Loucy (cell line): ENCODE data around the gene GNAI1.

Experiments used
- H2AFZ ChIP-seq: fragments of 200-600 bp; sonication (generic); 2 replicates; pipeline ENCODE4 v1.6.0; 2016; ENCODE audit warnings: antibody characterized with exemption, mild to moderate bottlenecking, low read length, moderate library complexity
- H3F3A ChIP-seq: fragments of 200-600 bp; 2 replicates; pipeline ENCODE4 v1.6.0; 2016; ENCODE audit warnings: antibody characterized with exemption, low read depth, mild to moderate bottlenecking
- H3K27me3 ChIP-seq: fragments of 200-600 bp; sonication (generic); 2 replicates; pipeline ENCODE4 v1.6.1; 2014; ENCODE audit warnings: low read length, mild to moderate bottlenecking; ENCODE audit not compliant: insufficient read depth, poor library complexity, severe bottlenecking
- H3K36me3 ChIP-seq: fragments of 200-600 bp; sonication (generic); 2 replicates; pipeline ENCODE4 v1.6.1; 2016; ENCODE audit warnings: low read length; ENCODE audit not compliant: insufficient read depth
- H3K4me1 ChIP-seq: fragments of 200-600 bp; sonication (generic); 2 replicates; pipeline ENCODE4 v1.5.1; 2014; ENCODE audit warnings: low read length, mild to moderate bottlenecking; ENCODE audit not compliant: insufficient read depth, poor library complexity, severe bottlenecking
- H3K4me2 ChIP-seq: fragments of 200-600 bp; sonication (generic); 2 replicates; pipeline ENCODE4 v1.6.0; 2014; ENCODE audit warnings: antibody characterized with exemption, low read length, low read depth, mild to moderate bottlenecking; ENCODE audit not compliant: poor library complexity, severe bottlenecking
- H3K4me3 ChIP-seq: fragments of 200-600 bp; sonication (generic); 2 replicates; pipeline ENCODE4 v1.5.1; 2014; ENCODE audit warnings: low read length, mild to moderate bottlenecking, mixed read lengths; ENCODE audit not compliant: poor library complexity, severe bottlenecking
- H3K79me2 ChIP-seq: fragments of 200-600 bp; sonication (generic); 2 replicates; pipeline ENCODE4 v1.6.1; 2014; ENCODE audit warnings: low read length; ENCODE audit not compliant: insufficient read depth
- H3K9ac ChIP-seq: fragments of 200-600 bp; sonication (generic); 2 replicates; pipeline ENCODE4 v1.6.0; 2014; ENCODE audit warnings: mild to moderate bottlenecking, low read depth, low read length, moderate library complexity; ENCODE audit not compliant: poor library complexity, severe bottlenecking
- H3K9me2 ChIP-seq: fragments of 200-600 bp; sonication (generic); replicated peaks from 2 replicates; pipeline ENCODE4 v1.6.1; 2016; ENCODE audit warnings: low read depth, low read length, mixed read lengths
- H3K9me3 ChIP-seq: fragments of 200-600 bp; sonication (generic); 2 replicates; pipeline ENCODE4 v1.6.1; 2014; ENCODE audit warnings: mild to moderate bottlenecking, antibody characterized with exemption, low read length, low read depth; ENCODE audit not compliant: insufficient read depth
- H4K20me1 ChIP-seq: fragments of 200-600 bp; sonication (generic); 2 replicates; pipeline ENCODE4 v1.6.0; 2014; ENCODE audit warnings: antibody characterized with exemption, low read length, mild to moderate bottlenecking; ENCODE audit not compliant: insufficient read depth, poor library complexity, severe bottlenecking
- EZH2phosphoT487 ChIP-seq: fragments of 200-600 bp; IDR thresholded peaks from 2 replicates; pipeline ENCODE4 v1.6.1; 2018; ENCODE audit warnings: antibody characterized with exemption, mild to moderate bottlenecking, moderate library complexity, borderline replicate concordance
- TF ChIP-seq, protein P1 (sequence below): fragments of 200-600 bp; sonication (generic); conservative IDR thresholded peaks from 2 replicates; pipeline ENCODE4 v1.5.1; 2014; ENCODE audit warnings: mild to moderate bottlenecking, antibody characterized with exemption, low read length

The GNAI1 gene

GRCh38 chr7:80134115-80134535, 506 bp upstream of the GNAI1 start:
- Histone ChIP-seq H3K9me3 (no peaks in the 10 kb centered on the region), H4K20me1 (no peaks in the 10 kb centered on the region), H2AFZ (no peak overlapping the region), H3F3A (no peaks in the 10 kb centered on the region), H3K4me2 (no peak overlapping the region), H3K9ac (no peak overlapping the region), H3K4me3 (no peak overlapping the region), H3K9me2 (no peaks in the 10 kb centered on the region), H3K27me3 (no peaks in the 10 kb centered on the region), H3K4me1 (peaks cover 19% of the 10 kb centered on the region), H3K36me3 (no peaks in the 10 kb centered on the region), H3K79me2 (no peaks in the 10 kb centered on the region)
- TF ChIP-seq, protein P1, sequence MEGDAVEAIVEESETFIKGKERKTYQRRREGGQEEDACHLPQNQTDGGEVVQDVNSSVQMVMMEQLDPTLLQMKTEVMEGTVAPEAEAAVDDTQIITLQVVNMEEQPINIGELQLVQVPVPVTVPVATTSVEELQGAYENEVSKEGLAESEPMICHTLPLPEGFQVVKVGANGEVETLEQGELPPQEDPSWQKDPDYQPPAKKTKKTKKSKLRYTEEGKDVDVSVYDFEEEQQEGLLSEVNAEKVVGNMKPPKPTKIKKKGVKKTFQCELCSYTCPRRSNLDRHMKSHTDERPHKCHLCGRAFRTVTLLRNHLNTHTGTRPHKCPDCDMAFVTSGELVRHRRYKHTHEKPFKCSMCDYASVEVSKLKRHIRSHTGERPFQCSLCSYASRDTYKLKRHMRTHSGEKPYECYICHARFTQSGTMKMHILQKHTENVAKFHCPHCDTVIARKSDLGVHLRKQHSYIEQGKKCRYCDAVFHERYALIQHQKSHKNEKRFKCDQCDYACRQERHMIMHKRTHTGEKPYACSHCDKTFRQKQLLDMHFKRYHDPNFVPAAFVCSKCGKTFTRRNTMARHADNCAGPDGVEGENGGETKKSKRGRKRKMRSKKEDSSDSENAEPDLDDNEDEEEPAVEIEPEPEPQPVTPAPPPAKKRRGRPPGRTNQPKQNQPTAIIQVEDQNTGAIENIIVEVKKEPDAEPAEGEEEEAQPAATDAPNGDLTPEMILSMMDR: no peak
- TF ChIP-seq EZH2phosphoT487: no peak

DNA sequence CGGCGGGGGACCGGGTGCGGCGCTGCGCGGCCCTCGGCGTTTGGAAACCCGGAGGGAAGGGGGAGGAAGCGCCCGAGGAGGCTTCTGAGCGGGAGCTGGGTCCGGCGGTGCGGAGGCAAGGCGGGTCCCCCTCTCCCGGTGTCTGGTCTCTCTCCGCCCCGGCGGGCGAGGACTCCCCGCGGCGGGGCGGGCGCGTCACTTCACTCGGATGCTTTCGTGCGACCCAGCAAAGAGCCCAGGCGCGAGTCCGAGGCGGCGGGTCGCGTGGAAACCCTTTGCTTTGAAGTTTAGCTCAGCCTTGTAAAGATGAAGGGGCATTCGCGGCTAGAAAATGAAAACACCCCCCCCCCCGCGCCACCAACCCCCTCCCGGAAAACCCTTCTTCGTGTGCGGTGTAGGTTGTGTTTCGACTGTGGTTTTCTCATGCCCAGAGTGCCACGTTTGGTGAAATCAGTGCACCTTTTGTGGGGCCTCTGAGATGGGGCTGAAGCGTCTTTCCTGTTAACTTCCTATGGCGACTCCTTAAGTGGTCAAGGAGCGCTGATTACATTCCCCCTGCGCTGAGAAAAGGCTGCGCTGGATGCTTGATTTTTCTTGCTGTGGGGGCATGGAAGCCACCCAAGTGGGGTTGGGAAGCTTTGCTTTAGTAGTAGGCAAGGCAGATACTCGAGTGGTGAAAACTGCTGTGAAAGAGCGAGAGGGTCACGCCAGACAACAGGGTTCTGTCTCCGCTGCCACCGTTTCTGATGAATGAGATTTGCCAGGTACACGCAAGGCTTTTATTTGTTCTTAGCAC, 876 bp downstream of the GNAI1 start:
- Histone ChIP-seq H4K20me1 (no peaks in the 10 kb centered on the region), H3K79me2 (no peaks in the 10 kb centered on the region), H2AFZ (no peak overlapping the region), H3K9me2 (no peaks in the 10 kb centered on the region), H3F3A (no peaks in the 10 kb centered on the region), H3K9ac (no peak overlapping the region), H3K36me3 (no peaks in the 10 kb centered on the region), H3K9me3 (no peaks in the 10 kb centered on the region), H3K4me3 (no peak overlapping the region), H3K4me2 (no peak overlapping the region), H3K27me3 (no peaks in the 10 kb centered on the region), H3K4me1 (peaks cover 21% of the 10 kb centered on the region)
- TF ChIP-seq EZH2phosphoT487: no peak
- TF ChIP-seq, protein P1: no peak

- H4K20me1 ChIP-seq: no peaks in the 10 kb centered on the region
- TF ChIP-seq, protein P1: no peak
- TF ChIP-seq EZH2phosphoT487: no peak
- no peaks in the 10 kb centered on the region for H3K36me3 ChIP-seq
- H3K4me1 ChIP-seq: peaks cover 24% of the 10 kb centered on the region
- no peaks in the 10 kb centered on the region for H3K9me2 ChIP-seq
- no peak overlapping the region for H3K4me3 ChIP-seq
- no peaks in the 10 kb centered on the region for H3K9me3 ChIP-seq
- no peak overlapping the region for H2AFZ ChIP-seq
- H3K79me2 ChIP-seq: no peaks in the 10 kb centered on the region
- no peaks in the 10 kb centered on the region for H3F3A ChIP-seq
- no peak overlapping the region for H3K4me2 ChIP-seq
- no peaks in the 10 kb centered on the region for H3K27me3 ChIP-seq
- H3K9ac ChIP-seq: no peak overlapping the region
Measured at GRCh38 chr7:80136261-80137055, 1.8 kb downstream of the GNAI1 start.
